Spleen (tissue), 11 donors: ENCODE data around the gene TLK1. TPM values are rescaled to one million over a fixed set of nuclear protein-coding genes. Genes with fewer than 3 reads are reported as not detected.

ENCODE experiments used
- DNase-seq: peaks from one replicate; pipeline ENCODE4 v3.0.0-alpha.2; 2020
- H3K27ac ChIP-seq, 8 donors: fragments of 200-600 bp; sonication (generic) in 7 of 8; 1 replicate in 4 of 8; 2 replicates in 4 of 8; pipeline versions ENCODE4 v1.5.0 to v1.8.0; 2016 to 2021; ENCODE audit warnings: inconsistent platforms in 4 of 8, mild to moderate bottlenecking in 4 of 8, moderate library complexity in 1 of 8
- H3K27me3 ChIP-seq, 7 donors: fragments of 200-600 bp; sonication (generic) in 6 of 7; replicated peaks in 1 of 7; 1 replicate in 4 of 7; 2 replicates in 3 of 7; pipeline versions ENCODE4 v1.5.0 to v1.8.0; 2016 to 2021; ENCODE audit warnings: inconsistent platforms in 3 of 7, mild to moderate bottlenecking in 1 of 7
- H3K36me3 ChIP-seq, 6 donors: fragments of 200-600 bp; sonication (generic) in 5 of 6; 1 replicate in 4 of 6; 2 replicates in 2 of 6; pipeline versions ENCODE4 v1.5.0 to v1.8.0; 2016 to 2021; ENCODE audit warnings: inconsistent platforms in 2 of 6
- H3K4me1 ChIP-seq, 6 donors: fragments of 200-600 bp; sonication (generic) in 5 of 6; 1 replicate in 3 of 6; 2 replicates in 3 of 6; pipeline versions ENCODE4 v1.5.0 to v1.8.0; 2016 to 2021; ENCODE audit warnings: inconsistent platforms in 3 of 6
- H3K4me3 ChIP-seq, 8 donors: fragments of 200-600 bp; sonication (generic) in 7 of 8; 1 replicate in 4 of 8; 2 replicates in 4 of 8; pipeline versions ENCODE4 v1.5.0 to v1.8.0; 2016 to 2021; ENCODE audit warnings: inconsistent platforms in 4 of 8, mild to moderate bottlenecking in 4 of 8, moderate library complexity in 2 of 8
- H3K9me3 ChIP-seq, 8 donors: fragments of 200-600 bp; sonication (generic) in 7 of 8; 1 replicate in 4 of 8; 2 replicates in 4 of 8; pipeline versions ENCODE4 v1.5.0 to v1.8.0; 2016 to 2021; ENCODE audit warnings: inconsistent platforms in 4 of 8
- CTCF ChIP-seq, 11 experiments: fragments of 200-600 bp in 7 of 11; fragments of 450-650 bp in 4 of 11; sonication (generic) in 4 of 11; IDR thresholded peaks in 8 of 11; conservative IDR thresholded peaks in 3 of 11; 1 replicate in 7 of 11; 2 replicates in 4 of 11; pipeline versions ENCODE4 v1.4.0 to v1.8.0; 2016 to 2021; ENCODE audit warnings: antibody characterized with exemption in 11 of 11, inconsistent platforms in 4 of 11, mild to moderate bottlenecking in 1 of 11
- POLR2A ChIP-seq, 3 donors: fragments of 450-650 bp; IDR thresholded peaks; one replicate each; pipeline ENCODE4 v1.5.1; 2017; ENCODE audit warnings: antibody characterized with exemption in 3 of 3, mild to moderate bottlenecking in 1 of 3
- POLR2AphosphoS5 ChIP-seq, 3 donors: sonication (generic); formaldehyde crosslinking; IDR thresholded peaks; one replicate each; pipeline ENCODE4 v1.5.1; 2017; ENCODE audit warnings: antibody characterized with exemption in 3 of 3
- WGBS, 5 donors: extraction: QIAGEN DNeasy Blood & Tissue Kit in 3 of 5; methylation state at CpG; one replicate each; pipeline versions ENCODE4 v1.1.5 to v1.1.7; 2013 to 2018; 5-methylcytosine and 5-hydroxymethylcytosine counted together
- intact Hi-C: fragments of 100-400 bp; cut with DNase I; formaldehyde crosslinking; loops from one replicate; pipeline ENCODE4 v1.15.0; 2023; ENCODE audit warnings: low total_unique reads
- polyA plus RNA-seq, 3 donors: library from polyadenylated mRNA; stranded (reverse); fragments of 200-250 nt; gene quantifications; one replicate each; pipeline ENCODE4 v1.2.1, GENCODE V29; 2013
- total RNA-seq, 7 donors: library from RNA; depleted of rRNA in 3 of 7; stranded (reverse); fragments of >200 nt in 3 of 7; fragmentation: NEBNext Ultra II Directional in 4 of 7; extraction: Animal tissue kit (Norgen Biotek cat#: 25700) in 4 of 7; gene quantifications; one replicate each; pipeline versions ENCODE4 v1.1.0 to v1.2.1, GENCODE V29; 2016 to 2021
- donor health status: healthy with polysubstance abuse.
- donor health status: DM: no; HTN: no; CAD: no; lungs with moderate emphysema.
- donor health status: DM: no; HTN: no; CAD: no.
- donor health status: Bipolar disorder and iron deficiency.
- donor health status: healthy.
- donor health status: DM: no; HTN: no; CAD: no.
- donor health status: DM: yes; HTN: yes; CAD: no.

TLK1 gene
- total and polyA plus RNA-seq, 10 donors: 19.7 to 100.0 (median 81.7) TPM

GRCh38 chr2:170971071-170971470 is 189.6 kb downstream of the TLK1 start:
- peaks cover 0 to 36% (median 14%) of the 10 kb centered on the region in 6 donors for H3K4me1 ChIP-seq
- no peak overlapping the region for H3K27ac ChIP-seq
- 80 to 85% (median 81%) methylated on average over 3 of the region's 3 CpGs for WGBS, 5 donors
- peaks cover 0 to 30% (median 13%) of the 10 kb centered on the region in 6 donors for H3K36me3 ChIP-seq
- no peaks in the 10 kb centered on the region for H3K9me3 ChIP-seq
- intact Hi-C loops: loop anchor here (10.0 kb wide), 2 partner anchors 184 to 1134 kb away; partner anchors contain the start of gene DLX2
- H3K4me3 ChIP-seq: no peak overlapping the region
- no peaks in the 10 kb centered on the region for H3K27me3 ChIP-seq
- no peak for DNase-seq
- TF ChIP-seq POLR2AphosphoS5 (IDR thresholded peaks at IDR 0.05) (no peak), POLR2A (IDR thresholded peaks at IDR 0.05) (no peak), CTCF (IDR thresholded peaks at IDR 0.05 in 8 of 11, conservative IDR thresholded peaks at IDR 0.05 in 3 of 11) (no peak)

GRCh38 chr2:170969872-170970496 is 190.7 kb downstream of the TLK1 start:
- no peak for DNase-seq
- Histone ChIP-seq H3K4me3 (no peak overlapping the region), H3K36me3 (peaks cover 0 to 41% (median 24%) of the 10 kb centered on the region in 6 donors), H3K9me3 (no peaks in the 10 kb centered on the region), H3K27ac (no peak overlapping the region), H3K27me3 (no peaks in the 10 kb centered on the region), H3K4me1 (peaks cover 0 to 36% (median 14%) of the 10 kb centered on the region in 6 donors)
- 51 to 62% (median 55%) methylated on average over 10 of the region's 10 CpGs for WGBS, 5 donors
- no peak for TF ChIP-seq CTCF (IDR thresholded peaks at IDR 0.05 in 8 of 11, conservative IDR thresholded peaks at IDR 0.05 in 3 of 11)
- TF ChIP-seq POLR2A (IDR thresholded peaks at IDR 0.05): no peak
- TF ChIP-seq POLR2AphosphoS5 (IDR thresholded peaks at IDR 0.05): no peak
- intact Hi-C loops: loop anchor here (10.0 kb wide), 2 partner anchors 185 to 1135 kb away; partner anchors contain the start of gene DLX2

GRCh38 chr2:170969030-170969429 is 191.7 kb downstream of the TLK1 start:
- Histone ChIP-seq H3K4me1 (peaks cover 0 to 32% (median 9%) of the 10 kb centered on the region in 6 donors), H3K27me3 (no peaks in the 10 kb centered on the region), H3K27ac (no peak overlapping the region), H3K4me3 (no peak overlapping the region), H3K9me3 (no peaks in the 10 kb centered on the region), H3K36me3 (peaks cover 0 to 50% (median 33%) of the 10 kb centered on the region in 6 donors)
- no peak for DNase-seq
- intact Hi-C loops: no loop called here
- no peak for TF ChIP-seq CTCF (IDR thresholded peaks at IDR 0.05 in 8 of 11, conservative IDR thresholded peaks at IDR 0.05 in 3 of 11)
- no peak for TF ChIP-seq POLR2AphosphoS5 (IDR thresholded peaks at IDR 0.05)
- no peak for TF ChIP-seq POLR2A (IDR thresholded peaks at IDR 0.05)
- WGBS, 5 donors: 58 to 84% (median 71%) methylated on average over 2 of the region's 2 CpGs

GRCh38 chr2:170968205-170969003 is 192.3 kb downstream of the TLK1 start:
- intact Hi-C loops: no loop called here
- H3K36me3 ChIP-seq: peaks cover 0 to 56% (median 39%) of the 10 kb centered on the region in 6 donors

More at GRCh38 chr2:170968205-170969003, 192.3 kb downstream of the TLK1 start:
- Histone ChIP-seq H3K9me3 (no peaks in the 10 kb centered on the region), H3K27me3 (no peaks in the 10 kb centered on the region), H3K27ac (no peak overlapping the region), H3K4me3 (no peak overlapping the region), H3K4me1 (peaks cover 0 to 29% (median 6%) of the 10 kb centered on the region in 6 donors)
- 66 to 78% (median 71%) methylated on average over 12 of the region's 12 CpGs for WGBS, 5 donors
- no peak for DNase-seq
- TF ChIP-seq CTCF (IDR thresholded peaks at IDR 0.05 in 8 of 11, conservative IDR thresholded peaks at IDR 0.05 in 3 of 11) (no peak), POLR2A (IDR thresholded peaks at IDR 0.05) (no peak), POLR2AphosphoS5 (IDR thresholded peaks at IDR 0.05) (no peak)
